H9 (cell line): ENCODE measurements around the gene RNF20. TPM values are rescaled to one million over a fixed set of nuclear protein-coding genes. Genes with fewer than 3 reads are reported as not detected.

Experiments used
- DNase-seq: peaks from one replicate; pipeline ENCODE4 v3.0.0-alpha.2; 2017
- H2AFZ ChIP-seq: one replicate; pipeline ENCODE4 v1.6.1; 2013; ENCODE audit warnings: mild to moderate bottlenecking, low read length, control low read depth, moderate library complexity
- H2AK5ac ChIP-seq: 2 replicates; pipeline ENCODE4 v1.6.1; 2013; ENCODE audit warnings: low read length, control low read depth, mixed read lengths; ENCODE audit not compliant: insufficient read length
- H2BK120ac ChIP-seq: one replicate; pipeline ENCODE4 v1.6.1; 2013; ENCODE audit warnings: low read depth, mild to moderate bottlenecking, low read length, control low read depth, inconsistent platforms; ENCODE audit not compliant: poor library complexity, severe bottlenecking
- H2BK12ac ChIP-seq: 2 replicates; pipeline ENCODE4 v1.6.1; 2013; ENCODE audit warnings: low read length, control low read depth, mixed read lengths, low read depth; ENCODE audit not compliant: insufficient read length
- H2BK15ac ChIP-seq: 2 replicates; pipeline ENCODE4 v1.6.1; 2013; ENCODE audit warnings: low read depth, low read length, control low read depth
- H2BK20ac ChIP-seq: one replicate; pipeline ENCODE4 v1.6.1; 2013; ENCODE audit warnings: low read depth, mild to moderate bottlenecking, low read length, control low read depth, inconsistent platforms; ENCODE audit not compliant: poor library complexity, severe bottlenecking
- H2BK5ac ChIP-seq: 2 replicates; pipeline ENCODE4 v1.6.1; 2013; ENCODE audit warnings: low read length, control low read depth, mixed read lengths; ENCODE audit not compliant: insufficient read length
- H3K14ac ChIP-seq: 2 replicates; pipeline ENCODE4 v1.6.1; 2013; ENCODE audit warnings: low read length, control low read depth; ENCODE audit not compliant: insufficient read depth
- H3K18ac ChIP-seq: 2 replicates; pipeline ENCODE4 v1.6.1; 2013; ENCODE audit warnings: low read depth, mild to moderate bottlenecking, mixed read lengths, low read length, control low read depth; ENCODE audit not compliant: insufficient read length
- H3K23ac ChIP-seq: 2 replicates; pipeline ENCODE4 v1.6.1; 2013; ENCODE audit warnings: low read length, control low read depth, mixed read lengths, low read depth; ENCODE audit not compliant: insufficient read length
- H3K23me2 ChIP-seq: 2 replicates; pipeline ENCODE4 v1.6.1; 2013; ENCODE audit warnings: low read depth, mild to moderate bottlenecking, mixed read lengths, low read length, control low read depth; ENCODE audit not compliant: insufficient read length, poor library complexity, severe bottlenecking
- H3K27ac ChIP-seq: 2 replicates; pipeline ENCODE4 v1.5.1; 2013; ENCODE audit warnings: low read length, control low read depth, mixed read lengths, low read depth; ENCODE audit not compliant: insufficient read length
- H3K27me3 ChIP-seq: 2 replicates; pipeline ENCODE4 v1.6.1; 2013; ENCODE audit warnings: low read length, control low read depth, inconsistent platforms; ENCODE audit not compliant: insufficient read depth
- H3K4ac ChIP-seq: 2 replicates; pipeline ENCODE4 v1.6.1; 2013; ENCODE audit warnings: low read depth, mild to moderate bottlenecking, control low read depth, inconsistent platforms, low read length, moderate library complexity
- H3K4me1 ChIP-seq: 2 replicates; pipeline ENCODE4 v1.6.1; 2013; ENCODE audit warnings: low read length, control low read depth, inconsistent platforms; ENCODE audit not compliant: insufficient read depth
- H3K4me2 ChIP-seq: 2 replicates; pipeline ENCODE4 v1.6.1; 2013; ENCODE audit warnings: low read length, control low read depth, mixed read lengths; ENCODE audit not compliant: insufficient read length, insufficient read depth
- H3K56ac ChIP-seq: 2 replicates; pipeline ENCODE4 v1.6.1; 2013; ENCODE audit warnings: low read depth, mild to moderate bottlenecking, mixed read lengths, low read length, control low read depth; ENCODE audit not compliant: insufficient read length
- H3K79me1 ChIP-seq: 2 replicates; pipeline ENCODE4 v1.6.1; 2013; ENCODE audit warnings: low read depth, mild to moderate bottlenecking, moderate library complexity, low read length, control low read depth, inconsistent platforms; ENCODE audit not compliant: insufficient read depth, poor library complexity, severe bottlenecking
- H3K79me2 ChIP-seq: 2 replicates; pipeline ENCODE4 v1.6.1; 2013; ENCODE audit warnings: low read length, control low read depth, inconsistent platforms; ENCODE audit not compliant: insufficient read depth
- H3K9ac ChIP-seq: 2 replicates; pipeline ENCODE4 v1.6.1; 2013; ENCODE audit warnings: low read length, control low read depth, mixed read lengths; ENCODE audit not compliant: insufficient read length; ENCODE audit errors: extremely low read depth
- H3K9me3 ChIP-seq: one replicate; pipeline ENCODE4 v1.6.1; 2013; ENCODE audit warnings: low read depth, low read length, inconsistent platforms; ENCODE audit not compliant: control insufficient read depth
- H3T11ph ChIP-seq: one replicate; pipeline ENCODE4 v1.6.1; 2013; ENCODE audit warnings: mild to moderate bottlenecking, low read length, control low read depth, inconsistent platforms
- H4K20me1 ChIP-seq: one replicate; pipeline ENCODE4 v1.6.1; 2013; ENCODE audit not compliant: control insufficient read depth, insufficient read length, insufficient read depth
- H4K5ac ChIP-seq: 2 replicates; pipeline ENCODE4 v1.6.1; 2013; ENCODE audit warnings: low read depth, mild to moderate bottlenecking, mixed read lengths, low read length, control low read depth; ENCODE audit not compliant: insufficient read length
- H4K8ac ChIP-seq: replicated peaks from 2 replicates; pipeline ENCODE4 v1.6.1; 2013; ENCODE audit warnings: low read length, control low read depth, mixed read lengths, low read depth; ENCODE audit not compliant: insufficient read length
- H4K91ac ChIP-seq: 2 replicates; pipeline ENCODE4 v1.6.1; 2013; ENCODE audit warnings: low read depth, mild to moderate bottlenecking, moderate library complexity, mixed read lengths, low read length, control low read depth; ENCODE audit not compliant: insufficient read length
- H3K27ac Mint-ChIP-seq, 3 experiments: 2 replicates in 2 of 3; 3 replicates in 1 of 3; pipeline ENCODE4 v1.8.0; 2020 to 2021; ENCODE audit warnings: mixed read lengths in 3 of 3, mild to moderate bottlenecking in 1 of 3, moderate library complexity in 1 of 3
- H3K27me3 Mint-ChIP-seq: 2 replicates; pipeline ENCODE4 v1.8.0; 2021; ENCODE audit warnings: low read depth, mild to moderate bottlenecking, moderate library complexity, mixed read lengths
- H3K36me3 Mint-ChIP-seq, 3 experiments: 2 replicates in 2 of 3; 3 replicates in 1 of 3; pipeline ENCODE4 v1.8.0; 2020 to 2021; ENCODE audit warnings: low read depth in 3 of 3, mixed read lengths in 3 of 3; ENCODE audit not compliant: insufficient read depth in 1 of 3
- H3K4me1 Mint-ChIP-seq, 2 experiments: 2 replicates each; pipeline ENCODE4 v1.8.0; 2020; ENCODE audit warnings: mixed read lengths in 2 of 2
- H3K4me3 Mint-ChIP-seq, 2 experiments: 2 replicates in 1 of 2; 3 replicates in 1 of 2; pipeline ENCODE4 v1.8.0; 2020 to 2021; ENCODE audit warnings: mild to moderate bottlenecking in 2 of 2, mixed read lengths in 2 of 2, moderate library complexity in 1 of 2
- H3K9me3 Mint-ChIP-seq, 2 experiments: 2 replicates in 1 of 2; 3 replicates in 1 of 2; pipeline ENCODE4 v1.8.0; 2020; ENCODE audit warnings: mild to moderate bottlenecking in 2 of 2, mixed read lengths in 2 of 2, moderate library complexity in 1 of 2
- WGBS: extraction: QIAGEN DNeasy Blood & Tissue Kit; methylation state at CpG from one replicate; pipeline ENCODE4 v1.1.7; 2013; ENCODE audit warnings: missing lambda C conversion rate, low lambda C conversion rate, mixed read lengths; ENCODE audit not compliant: insufficient read length; ENCODE audit errors: extremely low coverage; 5-methylcytosine and 5-hydroxymethylcytosine counted together
- total RNA-seq: library from RNA; stranded (reverse); gene quantifications from 2 replicates; pipeline ENCODE4 v1.2.1, GENCODE V29; 2021
- TF ChIP-seq, protein P1 (sequence below): fragments of 200-600 bp; sonication (generic); conservative IDR thresholded peaks from 3 replicates; pipeline ENCODE4 v1.8.0; 2021; ENCODE audit warnings: antibody characterized with exemption, mild to moderate bottlenecking

RNF20 gene
- total RNA-seq, 1 experiment from 2014 or later, result 48.5 TPM

DNA sequence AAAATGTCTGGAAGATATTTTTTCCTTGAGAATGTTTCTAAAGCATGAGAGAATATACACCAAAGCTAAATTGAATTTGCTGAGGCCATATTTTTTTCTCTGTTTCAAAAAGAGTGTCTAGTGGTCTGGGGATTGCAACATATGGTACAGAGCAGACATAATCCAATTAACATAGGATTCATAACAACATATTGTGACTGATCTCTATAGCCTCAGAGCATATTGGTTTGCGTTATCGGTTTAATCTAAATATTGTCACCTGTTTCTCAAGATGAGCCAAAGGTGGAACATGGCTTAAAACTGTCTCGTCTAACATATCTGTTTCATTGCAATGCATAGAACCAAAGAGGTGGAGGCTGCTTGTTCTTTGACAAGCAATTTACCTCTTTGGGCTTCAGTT lies 57.2 kb downstream of the RNF20 start:
- Histone ChIP-seq H4K5ac (no peak overlapping the region), H2BK20ac (no peak overlapping the region), H4K8ac (no peak overlapping the region), H3K23ac (no peak overlapping the region), H3K9ac (no peak overlapping the region), H3K27ac (no peak overlapping the region), H3K18ac (no peak overlapping the region), H3K79me1 (no peaks in the 10 kb centered on the region), H2AK5ac (no peak overlapping the region), H3K56ac (no peak overlapping the region), H2BK120ac (no peak overlapping the region), H3T11ph (no peak overlapping the region), H3K27me3 (no peaks in the 10 kb centered on the region), H4K20me1 (no peaks in the 10 kb centered on the region), H2BK5ac (no peak overlapping the region), H3K4me2 (no peak overlapping the region), H2BK15ac (no peak overlapping the region), H3K9me3 (no peaks in the 10 kb centered on the region), H3K4ac (no peak overlapping the region), H3K23me2 (no peaks in the 10 kb centered on the region), H3K4me1 (no peaks in the 10 kb centered on the region), H2BK12ac (no peak overlapping the region), H4K91ac (no peak overlapping the region), H3K79me2 (no peaks in the 10 kb centered on the region), H2AFZ (no peak overlapping the region), H3K14ac (no peak overlapping the region)
- Mint-ChIP-seq H3K4me1 (peaks cover 3 to 7% of the 10 kb centered on the region in 2 experiments; a peak in 3 of 4 replicates), H3K36me3 (no peaks in the 10 kb centered on the region), H3K27ac (no peak overlapping the region), H3K4me3 (no peak overlapping the region), H3K9me3 (no peaks in the 10 kb centered on the region; a peak in 1 of 5 replicates), H3K27me3 (peaks cover 4% of the 10 kb centered on the region; the same call in 1 of the 2 replicates)
- DNase-seq, result no peak
- WGBS, result no CpG with 5 or more reads among the region's 3 CpGs
- TF ChIP-seq, protein P1, sequence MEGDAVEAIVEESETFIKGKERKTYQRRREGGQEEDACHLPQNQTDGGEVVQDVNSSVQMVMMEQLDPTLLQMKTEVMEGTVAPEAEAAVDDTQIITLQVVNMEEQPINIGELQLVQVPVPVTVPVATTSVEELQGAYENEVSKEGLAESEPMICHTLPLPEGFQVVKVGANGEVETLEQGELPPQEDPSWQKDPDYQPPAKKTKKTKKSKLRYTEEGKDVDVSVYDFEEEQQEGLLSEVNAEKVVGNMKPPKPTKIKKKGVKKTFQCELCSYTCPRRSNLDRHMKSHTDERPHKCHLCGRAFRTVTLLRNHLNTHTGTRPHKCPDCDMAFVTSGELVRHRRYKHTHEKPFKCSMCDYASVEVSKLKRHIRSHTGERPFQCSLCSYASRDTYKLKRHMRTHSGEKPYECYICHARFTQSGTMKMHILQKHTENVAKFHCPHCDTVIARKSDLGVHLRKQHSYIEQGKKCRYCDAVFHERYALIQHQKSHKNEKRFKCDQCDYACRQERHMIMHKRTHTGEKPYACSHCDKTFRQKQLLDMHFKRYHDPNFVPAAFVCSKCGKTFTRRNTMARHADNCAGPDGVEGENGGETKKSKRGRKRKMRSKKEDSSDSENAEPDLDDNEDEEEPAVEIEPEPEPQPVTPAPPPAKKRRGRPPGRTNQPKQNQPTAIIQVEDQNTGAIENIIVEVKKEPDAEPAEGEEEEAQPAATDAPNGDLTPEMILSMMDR, result no peak
